H4 (cell line): ENCODE results near the gene ZNF595. TPM values are rescaled to one million over a fixed set of nuclear protein-coding genes. Genes with fewer than 3 reads are reported as not detected.

ENCODE experiments used
- total RNA-seq: library from RNA; depleted of rRNA; stranded (reverse); fragments of >200 nt; shearing (Covaris generic); gene quantifications from 2 replicates; pipeline ENCODE4 v1.2.3, GENCODE V29; 2014; rRNA removed

ZNF595 gene
- total RNA-seq, 1 experiment from 2014 or later = 85.6 TPM

Other genes starting within 250 kb of the ZNF595 start
- 0.02 TPM in 1 of 2 replicates, not detected in the other for gene ZNF718, start 71.2 kb downstream of the ZNF595 start, total RNA-seq